Kidney (tissue), 14 donors: ENCODE measurements around the gene SPRR4. TPM values are rescaled to one million over a fixed set of nuclear protein-coding genes. Genes with fewer than 3 reads are reported as not detected.

Source experiments
- DNase-seq, 5 donors: peaks; one replicate each; pipeline ENCODE4 v3.0.0-alpha.2; 2013 to 2020
- FAIRE-seq: peaks from 2 replicates; lab custom pipeline; 2012; peaks lifted over from hg19 to GRCh38; lab: Jason Lieb, UNC
- H3K27ac ChIP-seq, 2 donors: one replicate each; pipeline ENCODE4 v1.7.0; 2013; ENCODE audit warnings: low read depth in 2 of 2, low read length in 2 of 2, inconsistent platforms in 1 of 2
- H3K27me3 ChIP-seq: one replicate; pipeline ENCODE4 v1.7.1; 2013; ENCODE audit warnings: low read length, inconsistent platforms; ENCODE audit not compliant: control insufficient read depth, insufficient read depth
- H3K36me3 ChIP-seq, 3 donors: one replicate each; pipeline versions ENCODE4 v1.7.0 to v1.7.1; 2013; ENCODE audit warnings: low read length in 3 of 3, control low read depth in 1 of 3, inconsistent platforms in 1 of 3; ENCODE audit not compliant: insufficient read depth in 3 of 3, control insufficient read depth in 2 of 3
- H3K4me1 ChIP-seq, 3 donors: one replicate each; pipeline versions ENCODE4 v1.7.0 to v1.7.1; 2013; ENCODE audit warnings: low read length in 3 of 3, inconsistent platforms in 1 of 3, low read depth in 1 of 3; ENCODE audit not compliant: control insufficient read depth in 2 of 3, insufficient read depth in 2 of 3
- H3K4me3 ChIP-seq, 3 donors: one replicate each; pipeline versions ENCODE4 v1.7.0 to v1.8.1; 2013; ENCODE audit warnings: low read length in 3 of 3, control low read depth in 1 of 3, inconsistent platforms in 1 of 3
- H3K9ac ChIP-seq, 3 donors: one replicate each; pipeline versions ENCODE4 v1.7.0 to v1.7.1; 2013; ENCODE audit warnings: low read length in 3 of 3, control low read depth in 1 of 3, inconsistent platforms in 1 of 3
- H3K9me3 ChIP-seq, 3 donors: one replicate each; pipeline versions ENCODE4 v1.7.0 to v1.7.1; 2013; ENCODE audit warnings: low read length in 3 of 3, control low read depth in 1 of 3, inconsistent platforms in 1 of 3; ENCODE audit not compliant: control insufficient read depth in 2 of 3, insufficient read depth in 1 of 3
- intact Hi-C: fragments of 100-400 bp; cut with DNase I; formaldehyde crosslinking; loops from one replicate; pipeline ENCODE4 v1.11.1; 2022
- polyA plus RNA-seq: library from polyadenylated mRNA; stranded (reverse); fragments of 350-450 nt; fragmentation: Illumina TruSeq; extraction: RNeasy Lipid Tissue Mini Kit (QIAGEN cat#74804); gene quantifications from one replicate; pipeline ENCODE4 v1.2.3, GENCODE V29; 2014; ENCODE audit warnings: low read depth, low replicate concordance; ENCODE audit not compliant: insufficient read depth
- total RNA-seq: library from RNA; stranded (reverse); fragmentation: NEBNext Ultra II Directional; extraction: Animal tissue kit (Norgen Biotek cat#: 25700); gene quantifications from one replicate; pipeline ENCODE4 v1.2.1, GENCODE V29; 2021
- TF ChIP-seq, protein P1 (sequence below): IDR thresholded peaks from 3 replicates; pipeline ENCODE4 v1.5.1; 2012; ENCODE audit warnings: mild to moderate bottlenecking, moderate library complexity, borderline replicate concordance; ENCODE audit not compliant: insufficient read depth; ENCODE audit errors: extremely low read depth
- donor health status: control.
- donor health status: control.
- donor health status: control.
- donor health status: control.
- donor health status: control.
- donor health status: DM: yes; HTN: yes; CAD: no.
- donor health status: Normal renal cell carcinoma (clear cell type).

SPRR4 gene
- total and polyA plus RNA-seq, 2 donors from 2014 or later = not detected

GRCh38 chr1:152946651-152947256, 23.7 kb upstream of the SPRR4 start, which contains the start of gene SPRR5:
TSS of gene SPRR5 (plus strand) at chr1:152947206. CDS start at chr1:152948555, 1,349 bp downstream.
- no peaks in the 10 kb centered on the region for H3K4me1 ChIP-seq
- H3K9me3 ChIP-seq = no peaks in the 10 kb centered on the region
- H3K27me3 ChIP-seq = no peaks in the 10 kb centered on the region
- H3K36me3 ChIP-seq = no peaks in the 10 kb centered on the region
- intact Hi-C loops = no loop called here
- no peak for DNase-seq
- FAIRE-seq = no peak
- no peak within 1 kb of the TSS for H3K27ac ChIP-seq
- TF ChIP-seq, protein P1, sequence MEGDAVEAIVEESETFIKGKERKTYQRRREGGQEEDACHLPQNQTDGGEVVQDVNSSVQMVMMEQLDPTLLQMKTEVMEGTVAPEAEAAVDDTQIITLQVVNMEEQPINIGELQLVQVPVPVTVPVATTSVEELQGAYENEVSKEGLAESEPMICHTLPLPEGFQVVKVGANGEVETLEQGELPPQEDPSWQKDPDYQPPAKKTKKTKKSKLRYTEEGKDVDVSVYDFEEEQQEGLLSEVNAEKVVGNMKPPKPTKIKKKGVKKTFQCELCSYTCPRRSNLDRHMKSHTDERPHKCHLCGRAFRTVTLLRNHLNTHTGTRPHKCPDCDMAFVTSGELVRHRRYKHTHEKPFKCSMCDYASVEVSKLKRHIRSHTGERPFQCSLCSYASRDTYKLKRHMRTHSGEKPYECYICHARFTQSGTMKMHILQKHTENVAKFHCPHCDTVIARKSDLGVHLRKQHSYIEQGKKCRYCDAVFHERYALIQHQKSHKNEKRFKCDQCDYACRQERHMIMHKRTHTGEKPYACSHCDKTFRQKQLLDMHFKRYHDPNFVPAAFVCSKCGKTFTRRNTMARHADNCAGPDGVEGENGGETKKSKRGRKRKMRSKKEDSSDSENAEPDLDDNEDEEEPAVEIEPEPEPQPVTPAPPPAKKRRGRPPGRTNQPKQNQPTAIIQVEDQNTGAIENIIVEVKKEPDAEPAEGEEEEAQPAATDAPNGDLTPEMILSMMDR = no peak
- H3K9ac ChIP-seq = no peak within 1 kb of the TSS
- H3K4me3 ChIP-seq = no peak within 1 kb of the TSS

- no peak for FAIRE-seq
These were observed 18.7 kb upstream of the SPRR4 start for GRCh38 chr1:152951711-152952110.

DNA sequence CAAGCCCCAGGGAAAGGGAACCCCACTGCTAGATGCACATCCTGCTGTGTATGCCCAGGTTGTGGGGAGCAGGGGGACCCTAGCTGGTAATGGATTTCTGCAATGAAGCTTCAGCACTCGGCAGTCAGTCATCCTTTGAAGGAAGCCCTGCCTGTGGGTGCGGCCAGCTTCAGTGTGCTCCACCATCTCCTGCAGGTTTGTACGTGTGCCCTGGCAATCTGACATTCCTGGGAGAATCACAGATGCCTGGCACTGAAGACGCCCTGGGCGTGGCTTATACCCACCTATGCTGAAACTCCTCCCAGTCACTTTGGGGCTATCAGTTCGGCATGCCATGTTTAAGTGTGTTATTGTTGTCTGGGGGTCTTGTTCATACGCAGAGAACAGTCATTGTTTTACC, 16.7 kb upstream of the SPRR4 start:
- intact Hi-C loops = no loop called here
- Histone ChIP-seq H3K4me1 (no peaks in the 10 kb centered on the region), H3K27me3 (no peaks in the 10 kb centered on the region), H3K4me3 (no peak overlapping the region), H3K36me3 (no peaks in the 10 kb centered on the region), H3K27ac (no peak overlapping the region), H3K9me3 (peaks cover 0 to 5% (median 0%) of the 10 kb centered on the region in 3 donors), H3K9ac (no peak overlapping the region)
- DNase-seq = no peak
- FAIRE-seq = no peak
- TF ChIP-seq, protein P1 = no peak

More at GRCh38 chr1:152951711-152952110, 18.7 kb upstream of the SPRR4 start:
- intact Hi-C loops = no loop called here
- Histone ChIP-seq H3K9me3 (no peaks in the 10 kb centered on the region), H3K4me1 (no peaks in the 10 kb centered on the region), H3K27ac (no peak overlapping the region), H3K4me3 (no peak overlapping the region), H3K36me3 (no peaks in the 10 kb centered on the region), H3K27me3 (no peaks in the 10 kb centered on the region), H3K9ac (no peak overlapping the region)
- TF ChIP-seq, protein P1 = no peak
- no peak for DNase-seq
